Activated CD4-positive, alpha-beta T cell treated with anti-CD3 and anti-CD28 coated beads, Interleukin-2, Interleukin-6, amounts not matched to agents 100 ng/mL and 50 ng/mL, durations not matched to agents 16 hours and 8 hours (primary cell): ENCODE measurements around the gene ATAD3A.
"Not testable (repeated sequence)": the region's sequence is repeated elsewhere in the genome, so short reads cannot be mapped to it uniquely, and the experiment has no call there.

ENCODE experiments used
- DNase-seq: peaks from one replicate; pipeline ENCODE4 v3.0.0-alpha.2; 2020

Gene ATAD3A

GRCh38 chr1:1540818-1541628 lies 29.1 kb downstream of the ATAD3A start:
- DNase-seq, result no peak

- DNase-seq, result no peak
These were observed 30.2 kb downstream of the ATAD3A start for GRCh38 chr1:1541956-1542765.

GRCh38 chr1:1542766-1543705 lies 31.1 kb downstream of the ATAD3A start:
- no peak for DNase-seq

GRCh38 chr1:1543706-1544099 lies 31.7 kb downstream of the ATAD3A start:
- DNase-seq, result no peak

- no peak for DNase-seq
These were observed 32.6 kb downstream of the ATAD3A start for GRCh38 chr1:1544544-1544943.

GRCh38 chr1:1545946-1546737 lies 34.2 kb downstream of the ATAD3A start:
- DNase-seq, result no peak

- no peak for DNase-seq
These were observed 35.0 kb downstream of the ATAD3A start for GRCh38 chr1:1547011-1547410.

GRCh38 chr1:1547476-1547875 lies 35.5 kb downstream of the ATAD3A start:
- no peak for DNase-seq

- no peak for DNase-seq
These were observed 36.6 kb downstream of the ATAD3A start for GRCh38 chr1:1548591-1548990.

GRCh38 chr1:1550087-1550486 lies 38.1 kb downstream of the ATAD3A start:
- DNase-seq, result no peak

GRCh38 chr1:1550591-1551432 lies 38.9 kb downstream of the ATAD3A start:
- DNase-seq, result no peak

- no peak for DNase-seq
These were observed 39.7 kb downstream of the ATAD3A start for GRCh38 chr1:1551524-1552262.

GRCh38 chr1:1552263-1552639 lies 40.3 kb downstream of the ATAD3A start:
- no peak for DNase-seq

- no peak for DNase-seq
These were observed 42.0 kb downstream of the ATAD3A start for GRCh38 chr1:1553821-1554494.

GRCh38 chr1:1554550-1554925 lies 42.6 kb downstream of the ATAD3A start:
- no peak for DNase-seq

GRCh38 chr1:1554926-1555915 lies 43.3 kb downstream of the ATAD3A start:
- DNase-seq, result no peak

- no peak for DNase-seq
These were observed 44.5 kb downstream of the ATAD3A start for GRCh38 chr1:1556505-1556904.

GRCh38 chr1:1556961-1557360 lies 45.0 kb downstream of the ATAD3A start:
- not testable (repeated sequence) for DNase-seq

GRCh38 chr1:1557688-1558087 lies 45.7 kb downstream of the ATAD3A start:
- DNase-seq, result not testable (repeated sequence)
